ENCODE results near the gene RSPO1. TPM values are rescaled to one million over a fixed set of nuclear protein-coding genes. Genes with fewer than 3 reads are reported as not detected.

The RSPO1 gene
- total RNA-seq, 1 experiment from 2014 or later: not detected

DNA sequence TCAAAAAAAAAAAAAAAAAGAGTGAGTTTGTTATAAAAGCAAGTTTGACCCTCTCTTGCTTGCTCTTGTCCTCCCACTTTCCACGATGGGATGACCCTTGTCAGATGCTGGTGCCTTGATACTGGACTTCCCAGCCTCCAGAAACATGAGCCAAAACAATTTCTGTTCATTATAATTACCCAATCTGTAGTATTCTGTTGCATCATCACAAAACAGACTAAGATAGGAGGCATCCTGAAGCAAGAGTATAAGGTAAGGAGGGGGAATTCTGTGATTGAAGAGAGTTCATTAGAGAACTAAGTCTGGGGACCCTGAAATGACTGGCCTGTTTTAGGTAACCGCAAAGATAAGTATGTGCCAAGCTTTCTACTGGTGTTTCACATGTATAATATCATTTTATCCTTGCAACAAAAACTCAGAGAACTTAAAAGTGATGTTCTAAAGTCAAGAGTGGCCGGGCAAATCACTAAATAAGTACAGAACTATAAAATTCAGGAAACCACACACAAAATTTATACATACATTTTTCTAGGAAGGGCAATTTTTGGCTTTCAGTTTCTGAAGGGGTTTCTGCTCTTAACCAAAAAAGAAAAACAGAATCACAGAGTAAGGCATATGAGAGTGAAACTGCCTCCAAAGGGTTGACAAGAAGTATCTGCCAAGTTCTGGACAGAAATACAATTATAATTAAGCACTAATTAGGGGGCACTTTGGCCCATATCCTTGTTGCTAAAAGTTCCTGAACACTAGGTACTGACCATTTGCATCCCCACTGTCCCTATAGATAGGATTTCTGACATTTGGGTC lies 64.0 kb downstream of the RSPO1 start:
- no peak for DNase-seq (ENCODE audit: low read depth)

DNA sequence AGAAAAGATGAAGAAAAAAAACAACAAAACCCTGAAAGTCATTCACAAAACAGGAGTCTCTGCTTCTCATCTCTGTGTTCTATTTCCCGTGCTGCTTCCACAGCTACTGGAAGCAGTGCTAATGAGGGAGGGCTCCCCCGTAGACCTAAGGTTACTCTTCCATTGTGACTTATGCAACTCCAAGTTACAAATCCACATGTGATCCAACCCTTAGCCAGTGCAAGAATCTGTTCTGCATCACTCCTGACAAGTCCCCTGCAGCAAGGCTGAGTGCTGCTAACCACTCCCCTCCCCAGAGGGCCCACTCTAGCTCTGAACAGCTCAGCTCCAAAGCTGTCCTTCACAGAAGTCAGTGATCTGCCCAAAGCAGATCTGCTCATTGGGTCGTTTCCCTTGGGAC lies 67.7 kb downstream of the RSPO1 start:
- DNase-seq (ENCODE audit: low read depth): no peak

GRCh38 chr1:37564892-37565291 lies 69.8 kb downstream of the RSPO1 start:
- DNase-seq (ENCODE audit: low read depth): no peak

GRCh38 chr1:37562984-37563383 lies 71.7 kb downstream of the RSPO1 start:
- no peak for DNase-seq (ENCODE audit: low read depth)

Other genes starting within 250 kb of the RSPO1 start
- gene ZC3H12A, start 160.3 kb downstream of the RSPO1 start, total RNA-seq (2014; rRNA removed): 3.3 and 4.7 TPM in 2 replicates
- gene MEAF6, start 120.1 kb downstream of the RSPO1 start, total RNA-seq (2014; rRNA removed): 86.2 and 90.1 TPM in 2 replicates
- gene SNIP1, start 80.6 kb downstream of the RSPO1 start, total RNA-seq (2014; rRNA removed): 10.6 and 18.6 TPM in 2 replicates
- gene DNALI1, start 78.0 kb downstream of the RSPO1 start, total RNA-seq (2014; rRNA removed): 13.3 and 13.9 TPM in 2 replicates
- 65.1 and 73.9 TPM in 2 replicates for gene GNL2, start 39.0 kb downstream of the RSPO1 start, total RNA-seq (2014; rRNA removed)
- 45.3 and 47.6 TPM in 2 replicates for gene CDCA8, start 57.6 kb upstream of the RSPO1 start, total RNA-seq (2014; rRNA removed)
- gene EPHA10, start 130.2 kb upstream of the RSPO1 start, total RNA-seq (2014; rRNA removed): not detected in 2 replicates
- 2.5 and 2.9 TPM in 2 replicates for gene MANEAL, start 159.0 kb upstream of the RSPO1 start, total RNA-seq (2014; rRNA removed)
- 81.4 and 86.5 TPM in 2 replicates for gene C1orf122, start 172.9 kb upstream of the RSPO1 start, total RNA-seq (2014; rRNA removed)
- gene YRDC, start 173.3 kb upstream of the RSPO1 start, total RNA-seq (2014; rRNA removed): 24.1 and 29.0 TPM in 2 replicates
- 1.6 and 2.1 TPM in 2 replicates for gene MTF1, start 224.7 kb upstream of the RSPO1 start, total RNA-seq (2014; rRNA removed)

Measured in LHCN-M2 (cell line).